OCI-LY3 (cell line): Measurements from ENCODE around the gene ERBB4.

ENCODE experiments used
- H2AFZ ChIP-seq: fragments of 200-600, 300-600 bp; shearing (Covaris generic); 2 replicates; pipeline ENCODE4 v1.6.0; 2014; ENCODE audit warnings: antibody characterized with exemption, low read depth, low read length
- H3K27ac ChIP-seq: fragments of 200-600, 300-600 bp; sonication (generic); 2 replicates; pipeline ENCODE4 v1.5.1; 2014; ENCODE audit warnings: mild to moderate bottlenecking, low read length, moderate library complexity, mixed read lengths
- H3K27me3 ChIP-seq: fragments of 200-600, 300-600 bp; sonication (generic); 2 replicates; pipeline ENCODE4 v1.6.1; 2014; ENCODE audit warnings: low read depth, low read length, mixed read lengths
- H3K36me3 ChIP-seq: fragments of 200-600, 300-600 bp; sonication (generic); replicated peaks from 2 replicates; pipeline ENCODE3; 2014; ENCODE audit warnings: low read depth, low read length, mixed read lengths
- H3K4me1 ChIP-seq: fragments of 300-600, 200-600 bp; sonication (generic); 2 replicates; pipeline ENCODE4 v1.6.1; 2014; ENCODE audit warnings: low read length, mixed read lengths
- H3K4me2 ChIP-seq: fragments of 200-600, 300-600 bp; sonication (generic); 2 replicates; pipeline ENCODE4 v1.6.1; 2014; ENCODE audit warnings: low read length, mixed read lengths
- H3K4me3 ChIP-seq: fragments of 300-600, 200-600 bp; sonication (generic); 2 replicates; pipeline ENCODE4 v1.5.1; 2014; ENCODE audit warnings: antibody characterized with exemption, mild to moderate bottlenecking, low read length, moderate library complexity
- H3K79me2 ChIP-seq: fragments of 300-600, 200-600 bp; shearing (Covaris generic); 2 replicates; pipeline ENCODE4 v1.6.1; 2014; ENCODE audit warnings: mild to moderate bottlenecking, low read length, mixed read lengths
- H3K9ac ChIP-seq: fragments of 300-600, 200-600 bp; shearing (Covaris generic); 2 replicates; pipeline ENCODE4 v1.6.0; 2014; ENCODE audit warnings: mild to moderate bottlenecking, low read length, moderate library complexity
- H3K9me3 ChIP-seq: fragments of 200-600, 300-600 bp; shearing (Covaris generic); 2 replicates; pipeline ENCODE4 v1.6.1; 2014; ENCODE audit warnings: low read length, mixed read lengths; ENCODE audit not compliant: insufficient read depth
- H4K20me1 ChIP-seq: fragments of 200-600, 300-600 bp; sonication (generic); 2 replicates; pipeline ENCODE4 v1.6.1; 2016; ENCODE audit warnings: low read length, mixed read lengths; ENCODE audit not compliant: insufficient read depth
- EZH2phosphoT487 ChIP-seq: fragments of 200-600 bp; shearing (Covaris generic); IDR thresholded peaks from 2 replicates; pipeline ENCODE4 v1.6.1; 2018; ENCODE audit warnings: antibody characterized with exemption, mixed run types, low read depth
- TF ChIP-seq, protein P1 (sequence below): fragments of 200-600, 300-600 bp; sonication (generic); IDR thresholded peaks from 2 replicates; pipeline ENCODE4 v1.5.1; 2014; ENCODE audit warnings: antibody characterized with exemption, low read length, low read depth

The ERBB4 gene

DNA sequence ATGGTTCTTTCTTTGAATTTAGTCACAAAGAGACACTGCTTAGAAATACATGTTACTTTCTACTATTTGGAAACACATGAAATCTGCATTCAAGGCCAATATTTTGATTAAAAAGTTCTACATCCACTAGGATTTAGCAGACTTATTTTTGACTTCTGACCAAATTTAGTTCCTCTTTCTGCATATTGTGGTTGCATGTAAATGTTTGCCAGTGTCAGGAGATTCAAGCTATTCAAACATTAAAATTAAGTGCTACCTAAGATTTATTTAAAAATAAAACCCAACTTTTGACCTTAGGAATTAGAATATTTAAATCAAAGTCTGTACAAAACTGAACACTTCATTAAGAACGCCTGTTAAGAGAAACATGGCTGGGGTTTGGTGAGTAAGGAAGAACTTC is 1091.1 kb downstream of the ERBB4 start:
- Histone ChIP-seq H3K27ac (no peak overlapping the region), H3K9ac (no peak overlapping the region), H4K20me1 (no peaks in the 10 kb centered on the region), H3K4me2 (peak overlapping the region; percentile 35), H3K79me2 (no peaks in the 10 kb centered on the region), H2AFZ (no peak overlapping the region), H3K27me3 (no peaks in the 10 kb centered on the region), H3K4me3 (no peak overlapping the region), H3K4me1 (peaks cover 12% of the 10 kb centered on the region), H3K9me3 (no peaks in the 10 kb centered on the region), H3K36me3 (no peaks in the 10 kb centered on the region)
- TF ChIP-seq, protein P1, sequence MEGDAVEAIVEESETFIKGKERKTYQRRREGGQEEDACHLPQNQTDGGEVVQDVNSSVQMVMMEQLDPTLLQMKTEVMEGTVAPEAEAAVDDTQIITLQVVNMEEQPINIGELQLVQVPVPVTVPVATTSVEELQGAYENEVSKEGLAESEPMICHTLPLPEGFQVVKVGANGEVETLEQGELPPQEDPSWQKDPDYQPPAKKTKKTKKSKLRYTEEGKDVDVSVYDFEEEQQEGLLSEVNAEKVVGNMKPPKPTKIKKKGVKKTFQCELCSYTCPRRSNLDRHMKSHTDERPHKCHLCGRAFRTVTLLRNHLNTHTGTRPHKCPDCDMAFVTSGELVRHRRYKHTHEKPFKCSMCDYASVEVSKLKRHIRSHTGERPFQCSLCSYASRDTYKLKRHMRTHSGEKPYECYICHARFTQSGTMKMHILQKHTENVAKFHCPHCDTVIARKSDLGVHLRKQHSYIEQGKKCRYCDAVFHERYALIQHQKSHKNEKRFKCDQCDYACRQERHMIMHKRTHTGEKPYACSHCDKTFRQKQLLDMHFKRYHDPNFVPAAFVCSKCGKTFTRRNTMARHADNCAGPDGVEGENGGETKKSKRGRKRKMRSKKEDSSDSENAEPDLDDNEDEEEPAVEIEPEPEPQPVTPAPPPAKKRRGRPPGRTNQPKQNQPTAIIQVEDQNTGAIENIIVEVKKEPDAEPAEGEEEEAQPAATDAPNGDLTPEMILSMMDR: no peak
- no peak for TF ChIP-seq EZH2phosphoT487

DNA sequence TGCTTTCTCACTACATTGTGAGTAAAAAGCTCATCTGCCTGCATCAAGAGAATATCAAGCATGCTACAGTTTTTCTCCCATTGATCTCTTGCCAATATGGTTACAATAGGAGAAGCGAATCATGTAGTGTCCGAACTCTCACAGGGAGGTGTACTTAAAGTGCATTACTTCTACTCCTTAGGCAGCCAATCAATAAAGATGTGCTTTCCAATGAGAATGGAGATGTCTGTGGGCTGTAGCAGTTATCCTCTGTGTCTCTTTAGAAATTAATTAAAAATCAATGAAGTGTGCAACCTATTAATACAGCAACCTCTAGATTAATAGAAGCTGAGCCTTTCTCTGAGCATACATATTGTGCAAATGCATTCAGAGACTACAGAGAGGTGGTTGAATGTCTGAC is 1098.5 kb downstream of the ERBB4 start:
- no peak overlapping the region for H2AFZ ChIP-seq
- H3K9me3 ChIP-seq: no peaks in the 10 kb centered on the region
- no peak overlapping the region for H3K9ac ChIP-seq
- no peak overlapping the region for H3K4me3 ChIP-seq
- H3K4me1 ChIP-seq: no peaks in the 10 kb centered on the region
- H3K79me2 ChIP-seq: no peaks in the 10 kb centered on the region
- TF ChIP-seq EZH2phosphoT487: no peak
- TF ChIP-seq, protein P1: no peak
- H3K4me2 ChIP-seq: no peak overlapping the region
- H3K27ac ChIP-seq: no peak overlapping the region
- H3K36me3 ChIP-seq: no peaks in the 10 kb centered on the region
- H3K27me3 ChIP-seq: no peaks in the 10 kb centered on the region
- H4K20me1 ChIP-seq: no peaks in the 10 kb centered on the region

DNA sequence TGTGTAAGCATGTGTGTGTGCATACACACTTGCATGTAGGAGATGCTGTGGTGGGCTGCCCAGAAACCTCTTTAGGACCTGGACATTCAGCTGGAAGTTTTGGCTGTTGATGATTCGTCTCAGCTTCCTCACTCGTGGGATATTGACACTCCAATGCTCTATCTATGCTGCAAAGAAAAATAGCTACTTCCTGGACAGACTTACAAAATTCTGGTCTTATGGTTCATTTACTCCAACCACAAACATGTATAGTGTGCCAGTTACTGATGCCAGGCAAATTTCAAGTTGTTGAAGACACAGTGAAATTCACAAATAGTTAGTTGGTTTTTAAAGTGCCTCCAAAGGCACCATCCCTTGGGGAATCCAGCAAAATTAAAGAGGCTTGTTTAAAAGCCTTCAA is 1099.6 kb downstream of the ERBB4 start:
- Histone ChIP-seq H2AFZ (no peak overlapping the region), H3K79me2 (no peaks in the 10 kb centered on the region), H3K4me3 (no peak overlapping the region), H3K36me3 (no peaks in the 10 kb centered on the region), H3K9me3 (no peaks in the 10 kb centered on the region), H3K27me3 (no peaks in the 10 kb centered on the region), H4K20me1 (no peaks in the 10 kb centered on the region), H3K27ac (no peak overlapping the region), H3K4me1 (peaks cover 4% of the 10 kb centered on the region; the same call in 1 of the 2 replicates), H3K9ac (no peak overlapping the region), H3K4me2 (no peak overlapping the region)
- TF ChIP-seq, protein P1: no peak
- TF ChIP-seq EZH2phosphoT487: no peak

DNA sequence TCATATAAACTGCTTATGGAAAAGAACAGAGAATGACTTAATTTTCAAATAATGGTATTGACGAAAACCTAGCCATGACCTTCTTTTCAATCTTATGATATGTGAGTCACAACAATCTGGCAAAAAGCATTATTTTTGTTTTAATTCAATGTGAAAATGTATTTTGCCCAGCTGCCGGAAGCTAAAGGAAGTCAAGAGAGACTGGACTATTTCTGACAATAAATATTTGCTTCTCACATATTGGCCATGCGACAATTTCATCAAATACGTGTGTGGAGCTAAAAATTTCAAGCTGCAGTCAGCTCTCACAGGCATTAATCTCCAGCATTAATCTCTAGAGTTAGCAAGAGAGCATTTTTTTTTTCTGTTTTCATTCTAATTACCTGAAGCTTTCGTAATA is 1101.2 kb downstream of the ERBB4 start:
- H4K20me1 ChIP-seq: no peaks in the 10 kb centered on the region
- H3K27ac ChIP-seq: no peak overlapping the region
- H3K9ac ChIP-seq: no peak overlapping the region
- no peak overlapping the region for H3K4me3 ChIP-seq
- H3K9me3 ChIP-seq: no peaks in the 10 kb centered on the region
- H3K36me3 ChIP-seq: no peaks in the 10 kb centered on the region
- no peak overlapping the region for H2AFZ ChIP-seq
- H3K27me3 ChIP-seq: no peaks in the 10 kb centered on the region
- TF ChIP-seq, protein P1: no peak
- TF ChIP-seq EZH2phosphoT487: no peak
- H3K4me1 ChIP-seq: peaks cover 4% of the 10 kb centered on the region; the same call in 1 of the 2 replicates
- no peak overlapping the region for H3K4me2 ChIP-seq
- H3K79me2 ChIP-seq: no peaks in the 10 kb centered on the region
